H1 (cell line): ENCODE measurements around the gene TGFB3. TPM values are rescaled to one million over a fixed set of nuclear protein-coding genes. Genes with fewer than 3 reads are reported as not detected.

Source experiments
- CTCF ChIA-PET: fragments of 300-600 bp; sonication (Branson Sonifier 250); formaldehyde crosslinking; loops from one replicate; lab custom pipeline; 2021; ENCODE audit not compliant: partially characterized antibody; lab: Charles Lee
- POLR2A ChIA-PET: fragments of 300-600 bp; sonication (Branson Sonifier 250); formaldehyde crosslinking; loops from one replicate; lab custom pipeline; 2021; ENCODE audit warnings: inconsistent platforms; ENCODE audit not compliant: partially characterized antibody; lab: Charles Lee
- DNase-seq, 2 experiments: peaks; one replicate each; pipeline versions ENCODE4 v3.0.0 to v3.0.0-alpha.2; 2010 to 2022; ENCODE audit warnings: low spot score in 2 of 2, low read depth in 1 of 2, mixed read lengths in 1 of 2
- FAIRE-seq: peaks from 2 replicates; lab custom pipeline; 2011; peaks lifted over from hg19 to GRCh38; lab: Jason Lieb, UNC
- H2AFZ ChIP-seq: 2 replicates; pipeline ENCODE4 v1.8.1; 2012; ENCODE audit warnings: low read length, inconsistent platforms
- H2AK5ac ChIP-seq: 2 replicates; pipeline ENCODE4 v1.6.1; 2013; ENCODE audit warnings: low read depth, low read length
- H2BK120ac ChIP-seq: replicated peaks from 2 replicates; pipeline ENCODE3; 2013; ENCODE audit warnings: low read depth, low read length, inconsistent platforms
- H2BK12ac ChIP-seq: 2 replicates; pipeline ENCODE4 v1.6.1; 2013; ENCODE audit warnings: low read depth, low read length
- H2BK15ac ChIP-seq: 2 replicates; pipeline ENCODE4 v1.6.1; 2013; ENCODE audit warnings: low read length
- H2BK20ac ChIP-seq: 2 replicates; pipeline ENCODE4 v1.6.1; 2013; ENCODE audit warnings: low read length
- H2BK5ac ChIP-seq: 2 replicates; pipeline ENCODE4 v1.6.1; 2013; ENCODE audit warnings: low read depth, low read length
- H3K14ac ChIP-seq: 2 replicates; pipeline ENCODE4 v1.6.1; 2013; ENCODE audit warnings: inconsistent platforms; ENCODE audit not compliant: insufficient read length
- H3K18ac ChIP-seq: 2 replicates; pipeline ENCODE4 v1.6.1; 2013; ENCODE audit warnings: low read length; ENCODE audit errors: extremely low read depth
- H3K23ac ChIP-seq: 2 replicates; pipeline ENCODE4 v1.6.1; 2013; ENCODE audit warnings: inconsistent platforms; ENCODE audit not compliant: insufficient read length
- H3K23me2 ChIP-seq: 2 replicates; pipeline ENCODE4 v1.6.1; 2013; ENCODE audit warnings: low read depth, low read length
- H3K27ac ChIP-seq: 2 replicates; pipeline ENCODE4 v1.6.1; 2011; ENCODE audit warnings: low read depth, low read length, inconsistent platforms
- H3K27me3 ChIP-seq, 4 experiments: replicated peaks in 1 of 4; 1 replicate in 1 of 4; 2 replicates in 3 of 4; pipeline versions ENCODE4 v1.6.1 to v1.8.1; 2011 to 2013; ENCODE audit warnings: low read length in 3 of 4, mild to moderate bottlenecking in 3 of 4, inconsistent platforms in 2 of 4, mixed read lengths in 2 of 4, moderate library complexity in 1 of 4; ENCODE audit not compliant: control insufficient read depth in 3 of 4, insufficient read depth in 3 of 4; ENCODE audit errors: extremely low read depth in 1 of 4
- H3K36me3 ChIP-seq, 4 experiments: 2 replicates each; pipeline versions ENCODE4 v1.6.1 to v1.8.1; 2011 to 2013; ENCODE audit warnings: mild to moderate bottlenecking in 4 of 4, low read length in 3 of 4, moderate library complexity in 2 of 4, control low read depth in 1 of 4, inconsistent platforms in 1 of 4; ENCODE audit not compliant: insufficient read depth in 4 of 4, control insufficient read depth in 2 of 4
- H3K4ac ChIP-seq: replicated peaks from 2 replicates; pipeline ENCODE3; 2013; ENCODE audit warnings: low read length, low read depth, mixed read lengths, inconsistent platforms; ENCODE audit not compliant: insufficient read length
- H3K4me1 ChIP-seq, 4 experiments: replicated peaks in 1 of 4; 1 replicate in 1 of 4; 2 replicates in 3 of 4; pipeline versions ENCODE4 v1.6.1 to v1.8.1; 2011 to 2013; ENCODE audit warnings: low read length in 3 of 4, inconsistent platforms in 2 of 4, mixed read lengths in 1 of 4; ENCODE audit not compliant: insufficient read depth in 4 of 4, control insufficient read depth in 3 of 4
- H3K4me2 ChIP-seq, 2 experiments: 2 replicates each; pipeline versions ENCODE4 v1.6.1 to v1.8.1; 2011 to 2013; ENCODE audit warnings: low read depth in 2 of 2, low read length in 2 of 2, control low read depth in 1 of 2, inconsistent platforms in 1 of 2, mild to moderate bottlenecking in 1 of 2; ENCODE audit not compliant: insufficient read depth in 1 of 2
- H3K4me3 ChIP-seq, 4 experiments: fragments of 200-600, 300-600 bp in 1 of 4; sonication (generic), shearing (Covaris generic), sonication (Bioruptor Twin) in 1 of 4; 2 replicates each; pipeline versions ENCODE4 v1.5.1 to v1.8.1; 2011 to 2016; ENCODE audit warnings: low read length in 4 of 4, low read depth in 3 of 4, control low read depth in 2 of 4, inconsistent platforms in 2 of 4, mild to moderate bottlenecking in 2 of 4, mixed read lengths in 1 of 4, moderate library complexity in 1 of 4; ENCODE audit not compliant: insufficient read depth in 2 of 4; ENCODE audit errors: extremely low read depth in 1 of 4
- H3K56ac ChIP-seq: replicated peaks from 2 replicates; pipeline ENCODE3; 2013; ENCODE audit warnings: low read depth, mild to moderate bottlenecking, mixed read lengths, low read length, inconsistent platforms; ENCODE audit not compliant: insufficient read length
- H3K79me1 ChIP-seq: 2 replicates; pipeline ENCODE4 v1.6.1; 2013; ENCODE audit warnings: low read depth, low read length, control low read depth
- H3K79me2 ChIP-seq, 2 experiments: 2 replicates each; pipeline versions ENCODE4 v1.6.1 to v1.8.1; 2012 to 2013; ENCODE audit warnings: low read length in 2 of 2, mild to moderate bottlenecking in 2 of 2, inconsistent platforms in 1 of 2; ENCODE audit not compliant: insufficient read depth in 2 of 2, control insufficient read depth in 1 of 2
- H3K9ac ChIP-seq, 4 experiments: replicated peaks in 1 of 4; 1 replicate in 1 of 4; 2 replicates in 3 of 4; pipeline versions ENCODE4 v1.6.1 to v1.8.1; 2011 to 2013; ENCODE audit warnings: low read depth in 3 of 4, low read length in 3 of 4, control low read depth in 2 of 4, mild to moderate bottlenecking in 2 of 4, moderate library complexity in 2 of 4, inconsistent platforms in 1 of 4; ENCODE audit errors: extremely low read depth in 1 of 4
- H3K9me3 ChIP-seq, 2 experiments: 2 replicates each; pipeline versions ENCODE4 v1.6.1 to v1.8.1; 2012 to 2013; ENCODE audit warnings: mild to moderate bottlenecking in 2 of 2, moderate library complexity in 2 of 2, control low read depth in 1 of 2, inconsistent platforms in 1 of 2, low read depth in 1 of 2, low read length in 1 of 2, mixed read lengths in 1 of 2; ENCODE audit not compliant: insufficient read depth in 2 of 2
- H4K20me1 ChIP-seq, 2 experiments: replicated peaks in 1 of 2; 2 replicates each; pipeline versions ENCODE3 to v1.8.1; 2011 to 2013; ENCODE audit warnings: inconsistent platforms in 2 of 2, low read length in 2 of 2, mild to moderate bottlenecking in 1 of 2; ENCODE audit not compliant: insufficient read depth in 2 of 2, control insufficient read depth in 1 of 2
- H4K5ac ChIP-seq: 2 replicates; pipeline ENCODE4 v1.6.1; 2013; ENCODE audit warnings: low read length, low read depth, mixed read lengths, inconsistent platforms; ENCODE audit not compliant: insufficient read length
- H4K8ac ChIP-seq: 2 replicates; pipeline ENCODE4 v1.8.0; 2013; ENCODE audit warnings: mild to moderate bottlenecking, moderate library complexity, low read length, inconsistent platforms; ENCODE audit not compliant: insufficient read depth; ENCODE audit errors: extremely low read depth
- H4K91ac ChIP-seq: replicated peaks from 2 replicates; pipeline ENCODE3; 2013; ENCODE audit warnings: low read length, mixed read lengths, inconsistent platforms; ENCODE audit not compliant: insufficient read length
- E2F6 ChIP-seq: IDR thresholded peaks from 2 replicates; pipeline ENCODE4 v1.6.1; 2012; ENCODE audit warnings: inconsistent platforms
- EP300 ChIP-seq, 2 experiments: IDR thresholded peaks; 1 replicate in 1 of 2; 2 replicates in 1 of 2; pipeline ENCODE4 v1.6.1; 2011 to 2012; ENCODE audit warnings: low read depth in 2 of 2, low read length in 2 of 2, mild to moderate bottlenecking in 2 of 2, borderline replicate concordance in 1 of 2, inconsistent platforms in 1 of 2, moderate library complexity in 1 of 2
- KDM1A ChIP-seq: fragments of 200-600, 300-600 bp; sonication (generic); IDR thresholded peaks from 2 replicates; pipeline ENCODE4 v1.7.1; 2016; ENCODE audit warnings: mild to moderate bottlenecking, low read length, borderline replicate concordance
- SP1 ChIP-seq: IDR thresholded peaks from 2 replicates; pipeline ENCODE4 v1.6.1; 2011; ENCODE audit warnings: low read depth, low read length
- WGBS, 2 experiments: shearing (Covaris generic) in 1 of 2; methylation state at CpG; one replicate each; pipeline versions ENCODE4 v1.1.6 to v1.1.7; 2013 to 2015; ENCODE audit warnings: low lambda C conversion rate in 2 of 2, mixed read lengths in 2 of 2, inconsistent platforms in 1 of 2, low coverage in 1 of 2, missing lambda C conversion rate in 1 of 2; ENCODE audit not compliant: insufficient replicate concordance in 2 of 2, insufficient coverage in 1 of 2, insufficient read length in 1 of 2; ENCODE audit errors: extremely low coverage in 1 of 2, missing lambda C conversion rate in 1 of 2; 5-methylcytosine and 5-hydroxymethylcytosine counted together
- polyA plus RNA-seq, 7 experiments: library from polyadenylated mRNA; depleted of rRNA in 3 of 7; stranded (reverse) in 5 of 7; unstranded in 2 of 7; fragments of >200 nt in 5 of 7; fragments of 200-250 nt in 2 of 7; gene quantifications; 1 replicate in 5 of 7; 2 replicates in 1 of 7; 4 replicates in 1 of 7; pipeline versions ENCODE4 v1.2.1 to v1.2.3, GENCODE V29; 2011 to 2013; ENCODE audit warnings: missing spikeins in 2 of 7, mixed read lengths in 2 of 7
- total RNA-seq: library from RNA; stranded (reverse); fragmentation: NEBNext Ultra II Directional; extraction: Animal tissue kit (Norgen Biotek cat#: 25700); gene quantifications from 2 replicates; pipeline ENCODE4 v1.2.1, GENCODE V29; 2021

TGFB3 gene
- total and polyA plus RNA-seq, 2 of the 8 experiments (the other 6 are each of a cell fraction or from before 2014, with no cell fraction given), result 0.65 to 0.86 TPM

- Histone ChIP-seq H4K8ac (no peak overlapping the region), H3K18ac (no peak overlapping the region), H3K23ac (no peak overlapping the region), H2BK120ac (no peak overlapping the region), H3K4me3 (no peak overlapping the region), H3K4ac (no peak overlapping the region), H3K4me1 (0 out of 7 replicates have a peak, but pooled peaks cover 0 to 2% (median 0%) of the 10 kb centered on the region in 4 experiments), H4K5ac (no peak overlapping the region), H4K20me1 (no peaks in the 10 kb centered on the region), H3K79me2 (no peaks in the 10 kb centered on the region), H3K36me3 (no peaks in the 10 kb centered on the region; a peak in 2 of 8 replicates), H3K4me2 (no peak overlapping the region), H2AFZ (no peak overlapping the region), H3K79me1 (no peaks in the 10 kb centered on the region), H3K23me2 (no peaks in the 10 kb centered on the region), H3K9me3 (no peaks in the 10 kb centered on the region), H2BK12ac (no peak overlapping the region), H2BK20ac (no peak overlapping the region), H3K14ac (no peak overlapping the region), H3K27ac (no peak overlapping the region), H4K91ac (no peak overlapping the region), H2BK5ac (no peak overlapping the region), H2AK5ac (no peak overlapping the region), H3K27me3 (no peaks in the 10 kb centered on the region), H3K9ac (no peak overlapping the region), H3K56ac (no peak overlapping the region), H2BK15ac (no peak overlapping the region)
- FAIRE-seq (no peak), DNase-seq (peak in 1 of 2 experiments; percentile 47)
- TF ChIP-seq KDM1A, result no peak
- TF ChIP-seq E2F6, result peak; percentile 42; the same call in 1 of the 2 replicates
- TF ChIP-seq SP1, result no peak
- no peak for TF ChIP-seq EP300 (IDR thresholded peaks at IDR 0.05; ENCODE audit: borderline replicate concordance in 1 of 2, low read depth in 2 of 2, low read length in 2 of 2)
- CTCF ChIA-PET, result interaction anchor here (0.6 to 1.5 kb wide), 3 partner anchors 29 to 100 kb away, joined by 3 read pairs; no protein-coding TSS in a partner anchor
- POLR2A ChIA-PET, result interaction anchor here (0.6 kb wide), 1 partner anchor 204 kb away, joined by 4 read pairs; no protein-coding TSS in a partner anchor
- 72% methylated on average over 9 of the region's 9 CpGs; no CpG with 5 or more reads in 1 of the 2 experiments for WGBS, 2 experiments
These were observed 30.6 kb upstream of the TGFB3 start for GRCh38 chr14:76012354-76012753.
